Iris pigment epithelial cell (primary cell): ENCODE measurements around the gene SPATA6L.

Experiments used
- DNase-seq: peaks from one replicate; pipeline ENCODE4 v3.0.0-alpha.2; 2011; ENCODE audit warnings: low read depth

Gene SPATA6L

GRCh38 chr9:4666042-4666699 lies at the start of gene SPATA6L:
SPATA6L (minus strand) TSS chr9:4666480; CDS start chr9:4666250, 230 bp downstream.
- DNase-seq, result peak; percentile 50

GRCh38 chr9:4714266-4715016 lies 48.2 kb upstream of the SPATA6L start:
- DNase-seq, result peak; percentile 9

GRCh38 chr9:4713849-4714248 lies 47.6 kb upstream of the SPATA6L start:
- no peak for DNase-seq

GRCh38 chr9:4709380-4709779 lies 43.1 kb upstream of the SPATA6L start:
- no peak for DNase-seq

- no peak for DNase-seq
Measured at GRCh38 chr9:4706971-4707622, 40.8 kb upstream of the SPATA6L start.

- no peak for DNase-seq
Measured at GRCh38 chr9:4706021-4706420, 39.7 kb upstream of the SPATA6L start.

- DNase-seq, result no peak
Measured at GRCh38 chr9:4704129-4704528, 37.8 kb upstream of the SPATA6L start.

- DNase-seq, result no peak
Measured at GRCh38 chr9:4701526-4701925, 35.2 kb upstream of the SPATA6L start.

- peak; percentile 76 for DNase-seq
Measured at GRCh38 chr9:4700932-4701331, 34.7 kb upstream of the SPATA6L start.

- peak; percentile 42 for DNase-seq
Measured at GRCh38 chr9:4700091-4700490, 33.8 kb upstream of the SPATA6L start.

GRCh38 chr9:4691795-4692194 lies 25.5 kb upstream of the SPATA6L start:
- DNase-seq, result peak; percentile 69

- no peak for DNase-seq
Measured at GRCh38 chr9:4690144-4690543, 23.9 kb upstream of the SPATA6L start.

GRCh38 chr9:4689687-4690104 lies 23.4 kb upstream of the SPATA6L start:
- DNase-seq, result no peak

- DNase-seq, result no peak
Measured at GRCh38 chr9:4689021-4689420, 22.7 kb upstream of the SPATA6L start.

GRCh38 chr9:4686584-4686983 lies 20.3 kb upstream of the SPATA6L start:
- no peak for DNase-seq

GRCh38 chr9:4686112-4686511 lies 19.8 kb upstream of the SPATA6L start:
- DNase-seq, result no peak

GRCh38 chr9:4684820-4685219 lies 18.5 kb upstream of the SPATA6L start:
- DNase-seq, result no peak

- DNase-seq, result peak; percentile 37
Measured at GRCh38 chr9:4680750-4681149, 14.5 kb upstream of the SPATA6L start.

- peak; percentile 30 for DNase-seq
Measured at GRCh38 chr9:4680173-4680525, 13.9 kb upstream of the SPATA6L start.

- peak; percentile 95 for DNase-seq
Measured at GRCh38 chr9:4679268-4680172, 13.2 kb upstream of the SPATA6L start, which contains the start of gene CDC37L1. CDC37L1 (plus strand) TSS chr9:4679569; CDS start chr9:4679768, 199 bp downstream.

GRCh38 chr9:4678679-4679267 lies 12.5 kb upstream of the SPATA6L start:
- DNase-seq, result peak; percentile 40

GRCh38 chr9:4677392-4677791 lies 11.1 kb upstream of the SPATA6L start:
- no peak for DNase-seq
